Progenitor cell of endocrine pancreas (in vitro differentiated cells): ENCODE data around the gene FRMPD2. TPM values are rescaled to one million over a fixed set of nuclear protein-coding genes. Genes with fewer than 3 reads are reported as not detected.
"Not testable (repeated sequence)": the region's sequence is repeated elsewhere in the genome, so short reads cannot be mapped to it uniquely, and the experiment has no call there.

Experiments
- DNase-seq: peaks from one replicate; pipeline ENCODE4 v3.0.0; 2021; ENCODE audit warnings: low spot score; ENCODE audit not compliant: unreplicated experiment
- H3K27ac Mint-ChIP-seq: 2 replicates; pipeline ENCODE4 v1.8.0; 2021; ENCODE audit warnings: mild to moderate bottlenecking, moderate library complexity, mixed read lengths
- H3K27me3 Mint-ChIP-seq: 2 replicates; pipeline ENCODE4 v1.8.0; 2021; ENCODE audit warnings: mixed read lengths
- H3K36me3 Mint-ChIP-seq: 2 replicates; pipeline ENCODE4 v1.8.0; 2022; ENCODE audit warnings: mixed read lengths; ENCODE audit not compliant: insufficient read depth
- H3K4me1 Mint-ChIP-seq: 2 replicates; pipeline ENCODE4 v1.8.0; 2021; ENCODE audit warnings: low read depth, mixed read lengths
- H3K4me3 Mint-ChIP-seq: 2 replicates; pipeline ENCODE4 v1.8.0; 2021; ENCODE audit warnings: low read depth, mild to moderate bottlenecking, moderate library complexity, mixed read lengths
- H3K9me3 Mint-ChIP-seq: 2 replicates; pipeline ENCODE4 v1.8.0; 2021; ENCODE audit warnings: low read depth, mixed read lengths
- total RNA-seq: library from RNA; stranded (reverse); gene quantifications from 2 replicates; pipeline ENCODE4 v1.2.1, GENCODE V29; 2021

FRMPD2 gene
- total RNA-seq, 1 donor from 2014 or later = 1.2 TPM

DNA sequence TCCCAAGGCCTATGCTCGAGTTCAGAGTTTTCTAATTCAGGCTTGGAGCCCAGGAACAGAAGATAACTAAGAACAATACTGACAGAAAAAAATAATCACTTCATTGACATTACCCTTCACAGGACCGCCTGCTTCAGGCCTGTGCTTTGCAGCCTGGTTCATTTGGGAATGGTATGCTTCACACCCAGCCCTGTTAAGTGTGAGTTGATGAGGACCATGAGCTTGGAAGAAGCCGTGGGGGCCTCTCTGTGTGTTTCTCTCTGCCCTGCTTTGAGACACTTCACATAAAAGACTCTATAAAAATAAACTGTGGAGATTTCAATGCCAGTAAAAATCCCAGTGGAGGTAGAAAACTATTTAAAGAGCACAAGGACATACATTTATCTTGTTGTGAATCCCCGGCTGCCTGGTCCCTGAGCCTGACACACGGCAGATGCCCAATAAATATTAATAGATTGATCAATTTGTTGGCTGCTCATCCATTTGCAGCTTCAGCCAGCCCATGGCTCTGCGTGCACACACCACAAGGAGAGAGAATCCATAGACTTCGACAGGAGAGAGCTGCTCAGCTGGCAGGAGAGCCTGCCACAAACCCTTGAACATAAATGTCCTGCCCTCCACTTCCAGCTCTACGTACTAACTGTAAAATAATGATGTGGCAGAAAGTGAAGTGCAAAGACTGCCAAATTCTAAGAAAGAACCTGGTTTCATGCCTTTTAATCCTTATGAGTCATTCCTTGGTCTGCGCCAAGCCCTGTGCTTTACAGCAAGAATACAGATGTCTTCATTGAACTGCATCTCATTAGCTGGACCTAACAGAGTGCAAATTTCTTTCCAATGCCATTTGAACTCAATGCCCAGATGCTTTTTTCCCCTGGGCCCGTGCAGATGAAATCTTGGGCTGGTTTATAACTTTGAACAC, 130.5 kb downstream of the FRMPD2 start:
- H3K9me3 Mint-ChIP-seq, H3K27me3 Mint-ChIP-seq, H3K36me3 Mint-ChIP-seq, H3K4me1 Mint-ChIP-seq, DNase-seq, H3K27ac Mint-ChIP-seq, H3K4me3 Mint-ChIP-seq: not testable (repeated sequence)

DNA sequence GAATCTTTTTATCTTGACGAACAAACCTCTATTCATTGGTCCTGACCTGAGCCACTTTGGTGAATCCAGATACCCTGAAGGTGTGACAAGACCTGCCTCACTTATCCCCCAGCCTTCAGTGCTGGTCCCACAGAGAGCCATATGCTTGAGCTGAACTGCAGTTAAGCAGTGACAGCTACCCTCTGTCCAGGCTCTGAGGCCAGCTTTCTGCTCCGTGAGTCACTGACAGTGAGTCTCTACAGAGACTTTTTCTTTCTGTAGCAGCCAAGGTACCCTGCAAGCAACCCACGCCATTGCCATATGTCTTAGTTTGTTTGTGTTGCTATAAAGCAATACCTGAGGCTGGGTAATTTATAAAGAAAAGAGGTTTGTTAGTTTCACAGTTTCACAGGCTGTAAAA, 133.5 kb downstream of the FRMPD2 start:
- not testable (repeated sequence) for H3K4me1 Mint-ChIP-seq, H3K4me3 Mint-ChIP-seq, H3K27ac Mint-ChIP-seq, H3K9me3 Mint-ChIP-seq, H3K36me3 Mint-ChIP-seq, H3K27me3 Mint-ChIP-seq, DNase-seq

DNA sequence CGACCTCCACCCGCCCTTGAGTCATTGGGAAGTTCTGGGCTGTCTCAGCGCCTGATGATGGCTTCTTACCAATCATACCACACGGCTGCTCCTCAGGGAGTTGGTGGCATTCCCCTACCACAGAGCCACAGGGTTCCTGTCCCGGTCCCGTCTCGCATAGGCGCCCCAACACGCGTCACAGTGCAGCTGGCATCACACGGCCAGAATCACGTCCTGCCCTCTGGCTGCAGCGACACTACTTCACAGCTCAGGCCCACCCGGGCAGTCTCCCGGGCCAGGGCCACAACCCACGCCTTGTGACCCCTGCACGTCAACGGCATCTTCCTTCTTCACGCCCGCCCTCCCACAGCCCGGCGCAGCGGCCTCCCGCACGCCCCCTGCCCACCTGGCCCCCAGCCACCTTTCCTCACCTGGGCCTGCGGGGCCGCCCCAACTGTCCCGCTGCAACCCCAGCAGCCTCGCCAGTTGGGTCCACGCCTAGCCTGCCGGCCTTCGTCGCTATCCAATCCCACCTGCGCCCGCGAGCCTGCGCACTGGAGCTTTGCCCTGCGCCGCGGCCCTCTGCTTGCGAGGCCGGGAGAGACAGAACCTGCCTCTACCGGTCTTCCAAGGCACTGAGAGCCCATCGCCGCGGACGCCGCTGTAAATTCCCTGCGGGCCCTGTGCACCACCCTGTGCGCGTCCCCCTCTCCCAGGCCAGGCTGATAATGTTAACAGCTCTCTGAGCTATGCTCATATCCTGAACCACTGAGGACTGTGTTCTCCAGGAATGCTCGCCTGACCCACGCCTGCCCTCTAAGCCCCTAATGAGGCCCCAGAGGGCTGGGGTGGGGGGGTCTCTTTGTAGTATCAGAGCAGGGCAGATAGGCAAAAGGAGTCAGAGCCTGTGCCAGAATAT, 134.3 kb downstream of the FRMPD2 start:
- not testable (repeated sequence) for H3K27ac Mint-ChIP-seq, H3K36me3 Mint-ChIP-seq, H3K27me3 Mint-ChIP-seq, H3K4me1 Mint-ChIP-seq, H3K9me3 Mint-ChIP-seq, DNase-seq, H3K4me3 Mint-ChIP-seq

DNA sequence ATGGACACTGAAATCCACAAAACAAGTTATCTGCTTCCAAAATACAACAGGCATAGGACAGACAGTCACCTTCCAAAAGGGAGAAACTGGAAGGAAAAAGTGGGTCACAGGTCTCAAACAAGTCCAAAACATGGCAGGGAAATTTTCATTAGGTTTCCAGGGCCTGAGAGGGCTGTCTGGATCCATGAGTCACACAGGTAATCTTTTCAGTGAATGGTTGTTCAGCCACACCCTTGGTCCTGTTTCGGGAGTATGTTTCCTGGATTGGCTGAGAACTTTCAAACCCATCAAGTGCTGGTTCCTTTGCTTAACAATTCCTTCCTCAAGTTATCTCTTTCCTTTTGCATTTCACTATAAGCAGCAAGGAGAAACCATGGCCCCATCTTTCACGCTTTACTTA, 145.5 kb downstream of the FRMPD2 start:
- H3K27me3 Mint-ChIP-seq, H3K9me3 Mint-ChIP-seq: not testable (repeated sequence)

DNA sequence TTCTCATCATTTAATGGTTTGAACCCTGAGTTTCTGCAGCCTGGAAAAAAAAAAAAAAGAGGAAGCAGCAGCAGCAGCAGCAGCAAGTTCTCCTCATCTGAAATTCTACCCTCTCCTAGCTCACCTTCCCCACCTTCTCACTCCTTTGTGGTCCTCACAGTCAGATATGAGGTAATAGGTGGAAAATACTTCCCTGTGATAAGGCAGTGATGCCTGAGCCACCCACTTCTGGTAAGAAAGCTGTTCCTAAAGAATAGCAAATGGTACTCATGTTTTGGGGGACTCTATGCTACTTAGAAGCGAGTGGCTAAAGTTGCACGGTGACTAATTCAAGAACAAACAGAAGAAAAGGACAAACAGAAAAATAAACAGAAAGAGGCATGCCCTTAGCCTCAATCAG, 148.2 kb downstream of the FRMPD2 start:
- H3K4me1 Mint-ChIP-seq, DNase-seq, H3K36me3 Mint-ChIP-seq, H3K27me3 Mint-ChIP-seq, H3K27ac Mint-ChIP-seq, H3K9me3 Mint-ChIP-seq, H3K4me3 Mint-ChIP-seq: not testable (repeated sequence)

More for the DNA sequence above, 145.5 kb downstream of the FRMPD2 start:
- not testable (repeated sequence) for H3K36me3 Mint-ChIP-seq, H3K27ac Mint-ChIP-seq, H3K4me3 Mint-ChIP-seq, H3K4me1 Mint-ChIP-seq, DNase-seq

DNA sequence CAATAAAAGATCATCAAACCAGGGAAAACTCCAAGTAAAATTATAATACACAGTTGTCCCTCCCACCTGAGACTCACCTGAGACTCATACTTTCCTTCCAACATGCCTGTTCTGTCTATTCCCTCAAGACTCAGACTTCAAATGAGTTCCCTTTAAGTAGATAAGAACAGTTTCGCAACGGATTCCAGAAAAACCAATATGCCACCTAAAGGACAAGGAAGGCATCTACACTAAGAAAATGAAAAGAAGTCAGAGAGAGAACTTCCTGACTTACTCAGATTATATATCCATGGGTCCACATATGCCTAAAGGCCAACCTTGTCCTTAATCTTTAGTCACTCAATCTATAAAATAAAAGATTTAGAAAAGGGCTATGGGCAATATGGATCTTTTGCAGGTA, 148.9 kb downstream of the FRMPD2 start:
- not testable (repeated sequence) for H3K36me3 Mint-ChIP-seq, H3K27ac Mint-ChIP-seq, H3K4me1 Mint-ChIP-seq, H3K9me3 Mint-ChIP-seq, H3K4me3 Mint-ChIP-seq, H3K27me3 Mint-ChIP-seq, DNase-seq

DNA sequence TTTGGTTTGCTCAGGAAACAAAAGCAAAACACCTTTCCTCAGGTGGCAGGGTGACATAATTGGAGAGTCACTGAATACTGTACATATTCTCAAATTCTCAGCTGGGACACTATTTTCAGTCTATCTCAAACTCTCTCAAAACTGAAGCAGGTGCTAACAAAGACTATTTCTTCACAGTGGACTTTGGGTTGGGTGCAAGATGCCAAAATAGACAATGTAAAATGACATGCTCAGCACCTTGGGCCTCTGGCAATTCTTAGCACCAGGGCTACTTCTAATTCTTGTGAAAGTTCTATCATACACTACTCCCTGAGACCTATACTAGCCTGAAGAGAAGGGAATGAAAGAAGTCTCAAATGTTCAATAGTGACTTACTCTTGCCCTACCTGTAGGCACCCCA, 151.9 kb downstream of the FRMPD2 start:
- H3K27ac Mint-ChIP-seq, H3K4me3 Mint-ChIP-seq, H3K27me3 Mint-ChIP-seq, H3K36me3 Mint-ChIP-seq, H3K4me1 Mint-ChIP-seq, H3K9me3 Mint-ChIP-seq, DNase-seq: not testable (repeated sequence)

DNA sequence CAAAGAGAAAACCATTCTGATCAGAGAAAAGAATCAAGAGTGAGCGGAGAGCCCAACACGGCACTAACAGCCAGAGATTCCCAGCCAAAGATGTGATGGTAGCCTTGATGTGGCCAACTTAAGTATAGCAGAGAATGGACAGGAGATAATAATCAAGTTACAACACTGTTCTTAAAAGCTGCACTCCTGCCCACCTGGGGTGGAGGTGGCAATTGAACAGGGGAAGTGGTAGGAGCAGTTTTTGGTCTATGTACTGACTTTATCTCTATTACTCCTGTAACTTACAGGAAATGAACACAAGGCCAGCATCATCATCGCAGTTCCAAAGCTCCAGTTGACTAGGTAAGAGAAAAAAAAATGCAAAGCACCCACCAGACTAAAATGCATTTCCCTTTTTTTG, 164.2 kb downstream of the FRMPD2 start:
- not testable (repeated sequence) for H3K9me3 Mint-ChIP-seq, H3K4me1 Mint-ChIP-seq, DNase-seq, H3K27me3 Mint-ChIP-seq, H3K27ac Mint-ChIP-seq, H3K36me3 Mint-ChIP-seq, H3K4me3 Mint-ChIP-seq

Other genes starting within 250 kb of the FRMPD2 start
- gene MAPK8, start 32.0 kb upstream of the FRMPD2 start, total RNA-seq = 69.7 and 73.4 TPM in 2 replicates